ENCODE measurements around the gene KCTD17.

Gene KCTD17

DNA sequence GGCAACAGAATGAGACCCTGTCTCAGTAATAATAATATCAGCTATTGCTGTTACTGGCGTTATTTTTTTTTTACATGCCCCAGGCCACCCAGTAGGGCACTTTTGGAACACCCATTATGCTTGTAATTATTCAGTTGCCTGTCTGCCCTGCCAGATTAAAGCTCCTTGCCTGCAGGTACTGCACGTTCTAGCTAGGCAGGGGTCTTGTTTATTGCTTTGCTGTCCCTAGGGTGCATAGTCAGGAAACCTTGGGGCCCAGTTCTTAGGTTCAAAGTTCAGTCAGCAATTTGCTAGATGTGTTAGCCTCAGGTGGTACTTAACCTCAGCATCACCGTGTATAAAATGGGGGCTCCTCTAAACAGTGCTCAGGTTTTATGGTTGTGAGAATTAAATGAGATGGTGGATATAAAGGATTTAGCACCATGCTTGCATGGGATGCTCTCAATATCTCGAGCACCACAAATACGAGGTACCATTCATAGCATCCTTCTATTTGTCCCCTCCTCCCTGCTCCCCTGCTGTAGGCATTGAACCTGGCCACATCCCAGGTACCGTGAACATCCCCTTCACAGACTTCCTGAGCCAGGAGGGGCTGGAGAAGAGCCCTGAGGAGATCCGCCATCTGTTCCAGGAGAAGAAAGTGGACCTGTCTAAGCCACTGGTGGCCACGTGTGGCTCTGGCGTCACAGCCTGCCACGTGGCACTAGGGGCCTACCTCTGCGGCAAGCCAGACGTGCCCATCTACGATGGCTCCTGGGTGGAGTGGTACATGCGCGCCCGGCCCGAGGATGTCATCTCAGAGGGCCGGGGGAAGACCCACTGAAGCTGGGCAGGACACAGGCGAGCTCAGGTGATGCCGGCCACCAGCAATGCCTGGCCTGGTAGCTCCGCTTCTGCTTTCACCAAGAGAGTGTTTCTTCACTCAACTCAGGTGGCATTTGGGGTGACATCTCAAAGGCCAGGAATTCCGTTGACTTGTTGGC lies 22.6 kb upstream of the KCTD17 start:
- H3K9me3 Mint-ChIP-seq, result no peaks in the 10 kb centered on the region
- peaks cover 4% of the 10 kb centered on the region for H3K4me1 Mint-ChIP-seq
- no peak overlapping the region for H3K4me3 Mint-ChIP-seq
- ATAC-seq (no peak), DNase-seq (no peak)
- peaks cover 17% of the 10 kb centered on the region for H3K27me3 Mint-ChIP-seq
- no peak overlapping the region for H3K27ac Mint-ChIP-seq

DNA sequence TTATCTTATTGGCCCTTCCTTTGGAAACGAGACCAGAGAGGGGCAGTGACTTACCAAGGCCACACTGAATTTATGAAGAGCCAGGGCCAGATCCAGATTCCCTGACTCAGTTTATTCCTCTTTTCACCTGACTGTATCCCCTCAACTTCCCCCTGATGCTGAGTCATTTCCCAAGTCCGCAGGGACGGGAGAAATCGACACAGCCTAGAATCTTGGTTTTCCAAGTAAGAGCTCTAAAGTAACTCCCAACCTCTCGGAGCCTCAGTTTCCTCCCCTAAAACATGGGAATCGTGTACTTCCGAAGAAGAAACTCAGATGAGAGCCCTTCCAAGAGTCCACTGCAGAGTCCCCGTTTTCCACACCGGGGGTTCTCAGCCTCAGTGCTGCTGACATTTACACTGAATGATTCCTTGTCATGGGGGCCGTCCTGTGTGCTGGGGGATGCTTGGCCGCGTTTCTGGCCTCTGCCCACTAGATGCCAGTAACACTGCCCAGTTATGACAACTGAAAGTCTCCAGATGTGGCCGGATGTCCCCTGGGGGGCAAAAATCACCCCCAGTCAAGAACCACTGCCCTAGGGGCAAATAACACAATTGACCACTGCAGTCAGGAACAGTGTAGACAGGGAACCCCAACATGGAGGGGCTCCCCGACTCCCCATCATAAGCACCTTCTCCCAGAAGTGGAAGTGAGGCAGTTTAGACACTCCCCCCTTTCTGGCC lies 20.8 kb upstream of the KCTD17 start:
- Mint-ChIP-seq H3K27ac (no peak overlapping the region), H3K4me1 (no peaks in the 10 kb centered on the region), H3K27me3 (peaks cover 12% of the 10 kb centered on the region), H3K4me3 (no peak overlapping the region), H3K9me3 (no peaks in the 10 kb centered on the region)
- DNase-seq, result no peak
- no peak for ATAC-seq

- Mint-ChIP-seq H3K27ac (no peak overlapping the region), H3K4me1 (no peaks in the 10 kb centered on the region), H3K9me3 (no peaks in the 10 kb centered on the region), H3K27me3 (peaks cover 14% of the 10 kb centered on the region), H3K4me3 (no peak overlapping the region)
- no peak for DNase-seq
- ATAC-seq, result no peak
These were observed 19.4 kb upstream of the KCTD17 start for GRCh38 chr22:37032134-37032534.

- Mint-ChIP-seq H3K4me3 (no peak overlapping the region), H3K27me3 (peaks cover 20% of the 10 kb centered on the region), H3K4me1 (no peaks in the 10 kb centered on the region), H3K9me3 (no peaks in the 10 kb centered on the region), H3K27ac (no peak overlapping the region)
- no peak for DNase-seq
- no peak for ATAC-seq
These were observed 18.7 kb upstream of the KCTD17 start for GRCh38 chr22:37032535-37033460.

GRCh38 chr22:37033605-37034430 lies 17.7 kb upstream of the KCTD17 start:
- ATAC-seq, result no peak
- H3K4me3 Mint-ChIP-seq, result no peak overlapping the region
- peaks cover 20% of the 10 kb centered on the region for H3K27me3 Mint-ChIP-seq

DNA sequence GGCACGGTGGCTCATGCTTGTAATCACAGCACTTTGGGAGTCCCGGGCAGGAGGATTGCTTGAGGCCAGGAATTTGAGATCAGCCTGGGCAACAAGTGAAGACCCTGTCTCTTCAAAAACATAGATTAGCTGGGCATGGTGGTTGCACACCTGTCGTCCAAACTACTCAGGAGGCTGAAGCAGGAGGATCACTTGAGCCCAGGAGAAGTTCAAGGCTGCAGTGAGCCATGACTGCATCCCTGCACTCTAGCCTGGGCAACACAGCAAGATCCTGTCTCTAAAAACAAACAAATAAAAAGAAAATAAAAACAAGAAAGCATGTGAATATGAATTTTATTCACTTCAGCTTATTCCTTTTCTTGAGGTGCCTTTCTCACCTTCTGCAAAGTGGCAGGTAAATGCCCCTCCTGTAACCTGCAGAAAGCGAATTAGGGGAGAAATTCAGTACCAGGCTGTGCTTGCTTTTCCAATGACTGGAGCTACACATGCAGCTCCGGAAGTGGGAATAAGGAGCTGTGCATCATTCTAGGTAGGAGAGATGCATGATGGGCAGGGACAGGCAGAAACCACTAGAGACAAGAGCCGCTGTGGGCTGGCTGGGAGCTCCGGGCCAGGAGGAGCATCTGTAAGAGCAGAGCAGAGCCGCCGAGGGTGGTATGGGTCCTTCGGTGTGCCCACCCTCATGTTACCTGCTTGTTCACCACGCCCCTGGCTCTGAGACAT lies 14.7 kb upstream of the KCTD17 start:
- H3K27ac Mint-ChIP-seq, result no peak overlapping the region
- DNase-seq (no peak), ATAC-seq (no peak)
- H3K9me3 Mint-ChIP-seq, result no peaks in the 10 kb centered on the region
- H3K4me3 Mint-ChIP-seq, result no peak overlapping the region
- H3K27me3 Mint-ChIP-seq, result peaks cover 14% of the 10 kb centered on the region
- peaks cover 14% of the 10 kb centered on the region for H3K4me1 Mint-ChIP-seq

More at GRCh38 chr22:37033605-37034430, 17.7 kb upstream of the KCTD17 start:
- DNase-seq, result no peak
- Mint-ChIP-seq H3K9me3 (no peaks in the 10 kb centered on the region), H3K4me1 (no peaks in the 10 kb centered on the region), H3K27ac (no peak overlapping the region)

DNA sequence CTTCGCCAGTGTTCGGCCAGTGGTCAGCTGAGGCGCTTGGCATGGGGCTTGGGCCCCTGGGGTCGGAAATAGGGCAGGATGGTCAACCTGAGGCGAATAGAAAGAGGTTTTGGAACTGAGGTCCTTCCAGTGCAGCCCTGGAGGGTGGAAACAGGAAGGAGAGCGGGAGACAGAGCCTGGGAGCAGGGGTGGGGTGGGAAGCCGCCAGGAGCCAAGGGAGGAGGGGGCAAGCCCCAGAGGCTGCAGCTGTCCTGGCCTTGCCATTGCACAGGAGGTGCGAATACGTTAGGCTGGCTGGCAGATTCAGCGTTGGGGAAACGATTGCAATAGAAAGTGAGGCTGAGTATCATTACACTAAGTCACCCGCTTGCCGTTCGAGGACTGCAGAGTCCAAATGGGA lies 13.9 kb upstream of the KCTD17 start:
- H3K27ac Mint-ChIP-seq, result no peak overlapping the region
- ATAC-seq, result no peak
- H3K4me3 Mint-ChIP-seq, result no peak overlapping the region
- H3K9me3 Mint-ChIP-seq, result no peaks in the 10 kb centered on the region
- DNase-seq, result no peak
- H3K27me3 Mint-ChIP-seq, result peaks cover 16% of the 10 kb centered on the region
- H3K4me1 Mint-ChIP-seq, result peaks cover 14% of the 10 kb centered on the region

- H3K27ac Mint-ChIP-seq, result no peak overlapping the region
- peaks cover 19% of the 10 kb centered on the region for H3K4me1 Mint-ChIP-seq
- DNase-seq (no peak), ATAC-seq (no peak)
- peaks cover 22% of the 10 kb centered on the region for H3K27me3 Mint-ChIP-seq
- no peaks in the 10 kb centered on the region for H3K9me3 Mint-ChIP-seq
- no peak overlapping the region for H3K4me3 Mint-ChIP-seq
These were observed 12.1 kb upstream of the KCTD17 start for GRCh38 chr22:37039466-37039865.

GRCh38 chr22:37043209-37043827 lies 8.2 kb upstream of the KCTD17 start:
- Mint-ChIP-seq H3K4me3 (no peak overlapping the region), H3K9me3 (no peaks in the 10 kb centered on the region), H3K27me3 (peaks cover 14% of the 10 kb centered on the region), H3K27ac (peak overlapping the region in 1 of 2 donors; percentile 59), H3K4me1 (peaks cover 36% of the 10 kb centered on the region)
- ATAC-seq, result no peak
- no peak for DNase-seq

GRCh38 chr22:37043828-37044538 lies 7.6 kb upstream of the KCTD17 start:
- Mint-ChIP-seq H3K9me3 (no peaks in the 10 kb centered on the region), H3K27me3 (peaks cover 14% of the 10 kb centered on the region), H3K4me1 (peaks cover 36% of the 10 kb centered on the region), H3K27ac (peak overlapping the region in 1 of 2 donors; percentile 59), H3K4me3 (no peak overlapping the region)
- ATAC-seq (peak; percentile 92), DNase-seq (peak; percentile 52 to 56)

GRCh38 chr22:37044634-37045625 lies 6.6 kb upstream of the KCTD17 start:
- Mint-ChIP-seq H3K27ac (peak overlapping the region in 1 of 2 donors; percentile 6), H3K4me3 (no peak overlapping the region), H3K9me3 (no peaks in the 10 kb centered on the region), H3K4me1 (peaks cover 36% of the 10 kb centered on the region), H3K27me3 (peaks cover 14% of the 10 kb centered on the region)
- ATAC-seq, result peak; percentile 38
- DNase-seq, result no peak

DNA sequence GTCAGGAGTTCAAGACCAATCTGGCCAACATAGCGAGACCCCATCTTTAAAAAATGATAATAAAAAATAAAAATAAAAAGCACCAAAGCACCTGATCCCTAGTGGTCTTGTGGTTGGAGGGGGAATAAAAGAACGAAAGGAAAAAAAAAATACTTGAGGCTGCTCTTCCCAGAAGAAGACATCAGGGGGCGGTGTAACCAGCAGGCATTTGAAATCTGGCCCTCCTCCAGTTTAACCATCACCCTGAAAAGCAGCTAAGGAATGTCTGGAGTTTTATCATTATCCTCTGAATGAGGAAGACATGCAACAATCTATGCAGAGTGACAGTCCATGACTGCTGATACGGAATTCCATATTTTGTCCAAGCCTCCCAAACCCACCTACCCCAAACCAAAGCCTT lies 5.6 kb upstream of the KCTD17 start:
- peaks cover 31% of the 10 kb centered on the region for H3K4me1 Mint-ChIP-seq
- peaks cover 14% of the 10 kb centered on the region for H3K27me3 Mint-ChIP-seq
- no peak for ATAC-seq
- no peaks in the 10 kb centered on the region for H3K9me3 Mint-ChIP-seq
- H3K27ac Mint-ChIP-seq, result no peak overlapping the region
- H3K4me3 Mint-ChIP-seq, result no peak overlapping the region
- DNase-seq, result no peak

All from stimulated activated naive CD8-positive, alpha-beta T cell treated with anti-CD3 and anti-CD28 coated beads, Interleukin-15, amount 100 ng/mL, for 72 hours (primary cell).